GM11168 (cell line): ENCODE results near the gene ARV1.
"Not testable (repeated sequence)": the region's sequence is repeated elsewhere in the genome, so short reads cannot be mapped to it uniquely, and the experiment has no call there.

ENCODE experiments used
- in situ Hi-C: fragments of 300-500 bp; cut with MboI; formaldehyde crosslinking; loops from one replicate; pipeline ENCODE4 v1.12.0; 2022; ENCODE audit warnings: low sequenced_read_pairs; ENCODE audit not compliant: unreplicated experiment

ARV1 gene

GRCh38 chr1:230976360-230976759, 2.5 kb upstream of the ARV1 start:
- in situ Hi-C loops: no loop called here

DNA sequence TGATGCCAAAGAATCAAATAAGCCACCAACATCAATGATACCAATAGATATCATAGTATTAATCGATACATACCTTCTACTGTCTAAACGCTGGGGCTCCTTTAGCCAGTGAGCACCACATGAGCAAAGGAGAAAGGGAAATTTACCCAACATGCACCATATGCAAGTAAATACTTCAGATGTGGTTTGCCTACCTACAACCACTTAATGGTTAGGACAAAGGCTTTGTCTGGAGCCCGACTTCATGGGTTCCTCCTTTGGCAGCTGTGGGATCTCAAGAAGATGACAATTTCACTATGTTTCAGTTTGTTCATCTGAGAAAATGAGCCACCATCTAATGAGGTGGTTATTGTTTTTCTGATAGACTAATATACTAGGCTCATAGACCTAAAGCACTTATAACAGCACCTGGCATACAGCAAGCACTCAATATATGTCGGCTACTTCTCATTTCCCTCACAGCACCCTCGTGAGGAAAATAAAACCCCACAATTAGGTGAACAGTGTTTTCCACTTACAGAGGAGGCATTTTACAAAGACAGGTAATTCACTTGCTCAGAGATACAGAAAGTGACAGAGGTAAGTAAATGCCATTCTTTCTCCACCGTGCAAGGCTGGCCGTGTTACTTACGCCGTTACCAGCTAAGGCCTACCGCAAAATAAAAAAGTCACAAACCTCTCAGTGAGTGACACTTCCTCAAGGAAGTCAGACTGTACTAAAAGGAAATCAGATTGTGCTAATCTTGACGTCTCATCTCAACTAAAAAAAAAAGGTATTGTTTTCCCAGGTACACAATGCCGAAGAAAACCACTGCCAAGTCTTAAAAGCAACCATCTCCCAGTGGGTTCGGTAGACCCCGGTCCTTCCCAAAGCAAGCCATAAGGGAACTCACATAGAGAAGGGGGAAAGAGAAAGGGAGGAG, 1.8 kb upstream of the ARV1 start:
- in situ Hi-C loops: no loop called here

DNA sequence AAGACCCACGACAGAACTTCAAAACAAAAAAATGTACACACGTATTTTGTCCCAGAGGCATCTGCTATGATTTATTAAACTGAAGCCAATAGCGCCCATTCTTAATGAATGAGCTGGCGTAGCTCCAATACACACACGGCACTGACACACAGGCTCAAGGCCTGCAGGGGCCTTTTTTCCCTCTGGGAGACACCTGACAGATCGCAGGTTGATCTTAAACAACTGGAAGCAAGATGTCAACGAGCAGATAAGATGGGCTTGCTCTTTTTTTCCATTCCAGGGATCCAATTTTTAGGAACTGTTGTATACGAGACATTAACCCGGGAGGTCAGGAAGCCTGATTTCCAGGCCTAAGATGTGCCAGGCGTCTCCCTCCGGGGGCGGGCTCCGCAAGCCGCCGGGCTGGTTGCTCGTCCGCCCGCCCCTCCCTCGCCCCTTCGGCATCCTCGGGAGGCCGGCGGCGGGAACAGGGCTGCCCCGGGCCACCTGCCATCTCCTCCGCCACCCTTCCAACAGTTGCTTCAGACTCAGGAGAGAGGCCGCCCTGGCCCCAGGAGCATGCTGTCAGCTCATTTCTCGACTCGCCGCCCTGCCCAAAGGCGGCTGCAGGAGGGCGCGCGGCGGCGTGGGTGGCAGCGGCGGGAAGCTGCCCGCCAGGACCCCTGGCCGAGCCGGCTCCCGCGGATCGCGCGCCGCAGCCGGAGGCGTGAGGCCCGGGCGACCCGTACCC, 968 bp upstream of the ARV1 start:
- in situ Hi-C loops: no loop called here

DNA sequence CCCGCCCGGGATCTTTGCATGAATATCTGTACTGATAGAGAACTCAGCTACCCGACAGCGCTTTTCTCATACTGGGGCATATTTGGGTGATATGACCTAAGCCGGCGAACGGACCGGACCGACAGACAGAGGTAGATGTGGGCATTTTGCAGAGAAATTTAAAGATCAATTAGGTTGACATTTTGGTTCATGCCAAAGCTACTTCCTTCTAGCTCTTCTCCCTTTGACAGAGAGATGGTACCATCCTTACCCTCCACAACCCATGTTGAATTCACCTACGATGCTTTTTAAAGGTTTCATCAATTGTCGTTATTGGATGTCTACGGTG, 459 bp downstream of the ARV1 start:
- in situ Hi-C loops: no loop called here

- in situ Hi-C loops: no loop called here
Measured at GRCh38 chr1:230979952-230980351, 1.1 kb downstream of the ARV1 start.

- in situ Hi-C loops: no loop called here
Measured at GRCh38 chr1:230982696-230983095, 3.8 kb downstream of the ARV1 start.

GRCh38 chr1:230983811-230984210, 4.9 kb downstream of the ARV1 start:
- in situ Hi-C loops: no loop called here

GRCh38 chr1:230984622-230985515, 6.0 kb downstream of the ARV1 start:
- in situ Hi-C loops: not testable (repeated sequence)

GRCh38 chr1:230985711-230986110, 6.8 kb downstream of the ARV1 start:
- in situ Hi-C loops: no loop called here

GRCh38 chr1:230986976-230987375, 8.1 kb downstream of the ARV1 start:
- in situ Hi-C loops: no loop called here

DNA sequence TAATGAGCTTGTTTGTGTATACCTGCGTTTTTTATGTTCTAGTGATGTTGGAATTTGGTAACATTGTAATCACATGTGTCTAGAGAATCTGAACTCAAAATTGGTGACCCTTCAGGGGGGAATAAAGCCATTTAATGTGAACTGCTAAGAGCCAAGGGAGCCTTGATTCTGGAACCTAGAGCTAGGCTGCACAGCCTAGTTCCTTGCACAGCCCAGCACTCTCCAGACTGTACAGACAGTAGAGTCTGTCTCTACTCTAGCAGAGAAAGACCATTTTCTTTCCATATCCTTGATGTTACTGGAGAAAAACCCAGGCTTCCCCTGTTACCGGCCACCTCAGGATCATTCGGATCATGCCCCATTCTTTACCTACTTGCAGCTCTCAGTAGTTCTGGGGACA, 8.6 kb downstream of the ARV1 start:
- in situ Hi-C loops: no loop called here

- in situ Hi-C loops: no loop called here
Measured at GRCh38 chr1:230992100-230992774, 13.3 kb downstream of the ARV1 start.

DNA sequence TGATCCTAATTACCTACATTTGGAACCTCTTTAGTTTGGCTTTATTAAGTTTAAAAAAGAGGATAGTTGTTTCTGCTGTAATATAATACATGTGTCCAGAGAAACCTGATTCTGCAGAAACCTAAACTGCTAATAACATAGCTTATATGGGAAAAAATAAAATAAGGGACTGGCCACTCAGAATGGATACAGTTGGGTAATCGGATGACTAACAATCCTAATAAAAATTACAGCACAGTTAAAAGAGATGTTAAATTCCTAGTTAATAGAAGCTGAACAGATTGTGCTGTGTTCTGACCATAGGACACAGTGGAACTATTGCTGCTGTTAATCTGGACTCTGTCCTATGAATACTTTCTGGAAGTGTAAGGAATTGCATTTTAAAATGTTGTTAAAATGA, 16.0 kb downstream of the ARV1 start:
- in situ Hi-C loops: no loop called here

DNA sequence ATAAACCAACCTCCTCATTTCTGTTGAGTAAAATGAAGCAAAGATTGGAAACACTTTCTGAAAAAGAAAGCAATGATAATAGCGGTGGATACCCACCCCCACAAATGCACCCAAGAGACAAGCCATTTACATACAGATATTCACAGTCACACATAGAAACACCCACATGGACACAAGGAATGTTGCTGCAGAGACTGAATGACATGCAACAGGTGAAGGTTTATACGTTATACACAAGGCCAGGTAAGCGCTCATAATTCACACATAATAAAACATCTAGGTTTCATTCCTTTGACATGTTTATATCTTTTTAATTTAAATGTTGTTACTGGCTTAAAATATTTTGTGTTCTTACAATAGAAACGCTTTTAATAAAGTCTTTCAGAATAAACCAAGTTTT, 21.3 kb downstream of the ARV1 start:
- in situ Hi-C loops: no loop called here

DNA sequence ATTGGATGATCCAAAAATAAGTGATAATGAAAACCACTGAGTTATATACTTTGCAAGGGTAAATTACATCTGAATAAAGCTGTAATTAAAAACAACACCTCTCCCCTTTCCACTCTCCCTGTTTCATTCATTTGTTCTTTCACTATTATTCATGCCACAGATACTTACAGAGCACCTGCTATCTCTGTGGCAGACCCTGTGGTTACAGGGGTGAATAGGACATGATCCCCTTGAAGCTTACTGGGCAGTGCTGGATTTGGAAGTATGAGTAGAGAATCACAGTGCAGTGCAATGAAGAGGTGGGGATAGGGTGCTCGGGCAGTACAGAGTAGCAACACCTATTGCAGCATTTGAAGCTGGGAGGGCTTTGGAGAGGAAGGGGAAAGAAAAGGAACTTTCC, 21.7 kb downstream of the ARV1 start:
- in situ Hi-C loops: no loop called here

DNA sequence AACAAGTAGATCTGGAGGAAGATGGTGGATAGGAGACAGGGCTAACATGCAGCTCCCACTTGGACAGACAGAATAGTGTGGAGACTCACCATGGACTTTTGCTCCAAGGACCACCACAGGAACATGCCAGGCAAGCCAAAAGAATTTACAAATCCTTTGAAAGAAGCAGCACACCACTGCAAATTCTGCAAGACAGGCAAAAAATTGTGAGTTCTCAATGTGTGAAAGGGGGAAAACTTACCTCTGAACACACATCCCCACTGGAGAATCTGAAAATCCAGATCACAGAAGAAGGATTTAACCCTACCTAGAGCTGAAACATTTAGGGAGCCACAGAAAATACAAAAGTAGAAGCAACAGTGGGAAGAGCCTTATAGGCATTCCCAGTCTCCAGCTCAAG, 23.0 kb downstream of the ARV1 start:
- in situ Hi-C loops: no loop called here

GRCh38 chr1:231007535-231007934, 28.6 kb downstream of the ARV1 start:
- in situ Hi-C loops: not testable (repeated sequence)

GRCh38 chr1:231011360-231011759, 32.5 kb downstream of the ARV1 start:
- in situ Hi-C loops: no loop called here

DNA sequence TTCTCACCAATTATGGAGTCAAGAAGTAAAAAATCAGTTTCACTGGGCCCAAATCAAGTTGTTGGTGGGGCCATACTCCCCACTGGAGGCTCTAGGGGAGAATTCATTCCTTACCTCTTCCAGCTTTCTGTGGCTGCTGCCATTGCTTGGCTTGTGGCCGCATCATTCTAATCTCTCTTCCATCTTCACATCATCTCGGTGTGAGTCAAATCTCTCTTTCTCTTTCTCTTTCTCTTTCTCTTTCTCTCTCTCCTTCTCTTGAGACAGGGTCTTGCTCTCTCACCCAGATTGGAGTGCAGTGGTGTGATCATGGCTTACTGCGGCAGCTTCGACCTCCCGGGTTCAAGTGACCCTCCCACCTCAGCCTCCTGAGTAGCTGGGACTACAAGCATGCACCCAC, 33.1 kb downstream of the ARV1 start:
- in situ Hi-C loops: no loop called here

DNA sequence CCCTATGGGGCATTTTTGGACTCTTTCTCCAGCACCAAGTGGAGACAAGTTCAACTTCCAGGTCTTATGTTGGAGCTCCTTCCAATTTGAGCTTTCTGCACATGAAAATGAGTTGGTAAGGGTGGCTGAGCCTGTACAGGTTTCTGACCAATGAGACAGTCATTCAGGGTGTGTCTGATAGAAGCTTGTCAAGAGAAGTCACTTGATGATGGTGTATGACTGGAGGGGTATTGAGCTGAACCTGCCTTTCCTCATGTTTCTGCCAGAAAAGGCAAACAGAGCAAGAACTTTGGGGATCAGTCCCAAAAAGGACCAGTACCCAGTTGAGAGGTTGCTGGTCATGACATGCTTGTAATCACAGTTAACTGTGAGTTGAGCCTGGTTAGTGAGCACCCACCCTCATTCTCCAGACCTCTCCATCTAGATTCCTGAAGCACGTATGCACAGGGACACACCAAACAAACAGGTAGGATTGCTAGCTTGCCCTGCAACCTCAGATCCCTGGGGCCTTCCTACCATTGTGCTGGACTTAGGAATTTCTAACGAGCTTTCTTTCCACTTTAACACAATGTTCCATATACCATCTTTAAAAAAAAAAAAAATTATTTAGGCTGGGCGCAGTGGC, 34.6 kb downstream of the ARV1 start:
- in situ Hi-C loops: no loop called here
